ENCODE data around the gene TAF10.
A peak's percentile ranks its signal among the peaks of the same experiment; 100 is the strongest.

The TAF10 gene

GRCh38 chr11:6627762-6628241, 15.8 kb upstream of the TAF10 start:
- Histone ChIP-seq H3K4me1 (ENCODE audit: low read length) (peaks cover 6% of the 10 kb centered on the region), H4K20me1 (ENCODE audit: insufficient read depth, low read length) (no peaks in the 10 kb centered on the region), H2AFZ (ENCODE audit: low read length) (peak overlapping the region; percentile 47), H3K27ac (ENCODE audit: low read length) (no peak overlapping the region), H3K4me3 (ENCODE audit: low read length) (peak overlapping the region; percentile 17; the same call in 1 of the 2 replicates), H3K4me2 (ENCODE audit: low read depth, low read length) (peak overlapping the region; percentile 44), H3K36me3 (replicated peaks; ENCODE audit: insufficient read depth, low read length) (no peaks in the 10 kb centered on the region), H3K9ac (ENCODE audit: low read length) (no peak overlapping the region), H3F3A (ENCODE audit: insufficient read depth, low read length) (no peaks in the 10 kb centered on the region), H3K9me3 (replicated peaks; ENCODE audit: insufficient read depth, low read length) (no peaks in the 10 kb centered on the region), H3K79me2 (ENCODE audit: low read length) (no peaks in the 10 kb centered on the region), H3K9me2 (replicated peaks; ENCODE audit: insufficient read depth, low read length) (no peaks in the 10 kb centered on the region), H3K27me3 (replicated peaks; ENCODE audit: insufficient read depth, low read length) (no peaks in the 10 kb centered on the region)
- DNase-seq = peak; percentile 57
- no peak for TF ChIP-seq EZH2phosphoT487 (IDR thresholded peaks at IDR 0.05; ENCODE audit: low read length)
- TF ChIP-seq EZH2 (optimal IDR thresholded peaks at IDR 0.05; ENCODE audit: low read depth, low read length) = no peak
- TF ChIP-seq, protein P1, sequence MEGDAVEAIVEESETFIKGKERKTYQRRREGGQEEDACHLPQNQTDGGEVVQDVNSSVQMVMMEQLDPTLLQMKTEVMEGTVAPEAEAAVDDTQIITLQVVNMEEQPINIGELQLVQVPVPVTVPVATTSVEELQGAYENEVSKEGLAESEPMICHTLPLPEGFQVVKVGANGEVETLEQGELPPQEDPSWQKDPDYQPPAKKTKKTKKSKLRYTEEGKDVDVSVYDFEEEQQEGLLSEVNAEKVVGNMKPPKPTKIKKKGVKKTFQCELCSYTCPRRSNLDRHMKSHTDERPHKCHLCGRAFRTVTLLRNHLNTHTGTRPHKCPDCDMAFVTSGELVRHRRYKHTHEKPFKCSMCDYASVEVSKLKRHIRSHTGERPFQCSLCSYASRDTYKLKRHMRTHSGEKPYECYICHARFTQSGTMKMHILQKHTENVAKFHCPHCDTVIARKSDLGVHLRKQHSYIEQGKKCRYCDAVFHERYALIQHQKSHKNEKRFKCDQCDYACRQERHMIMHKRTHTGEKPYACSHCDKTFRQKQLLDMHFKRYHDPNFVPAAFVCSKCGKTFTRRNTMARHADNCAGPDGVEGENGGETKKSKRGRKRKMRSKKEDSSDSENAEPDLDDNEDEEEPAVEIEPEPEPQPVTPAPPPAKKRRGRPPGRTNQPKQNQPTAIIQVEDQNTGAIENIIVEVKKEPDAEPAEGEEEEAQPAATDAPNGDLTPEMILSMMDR (IDR thresholded peaks at IDR 0.05; ENCODE audit: low read length) = no peak

DNA sequence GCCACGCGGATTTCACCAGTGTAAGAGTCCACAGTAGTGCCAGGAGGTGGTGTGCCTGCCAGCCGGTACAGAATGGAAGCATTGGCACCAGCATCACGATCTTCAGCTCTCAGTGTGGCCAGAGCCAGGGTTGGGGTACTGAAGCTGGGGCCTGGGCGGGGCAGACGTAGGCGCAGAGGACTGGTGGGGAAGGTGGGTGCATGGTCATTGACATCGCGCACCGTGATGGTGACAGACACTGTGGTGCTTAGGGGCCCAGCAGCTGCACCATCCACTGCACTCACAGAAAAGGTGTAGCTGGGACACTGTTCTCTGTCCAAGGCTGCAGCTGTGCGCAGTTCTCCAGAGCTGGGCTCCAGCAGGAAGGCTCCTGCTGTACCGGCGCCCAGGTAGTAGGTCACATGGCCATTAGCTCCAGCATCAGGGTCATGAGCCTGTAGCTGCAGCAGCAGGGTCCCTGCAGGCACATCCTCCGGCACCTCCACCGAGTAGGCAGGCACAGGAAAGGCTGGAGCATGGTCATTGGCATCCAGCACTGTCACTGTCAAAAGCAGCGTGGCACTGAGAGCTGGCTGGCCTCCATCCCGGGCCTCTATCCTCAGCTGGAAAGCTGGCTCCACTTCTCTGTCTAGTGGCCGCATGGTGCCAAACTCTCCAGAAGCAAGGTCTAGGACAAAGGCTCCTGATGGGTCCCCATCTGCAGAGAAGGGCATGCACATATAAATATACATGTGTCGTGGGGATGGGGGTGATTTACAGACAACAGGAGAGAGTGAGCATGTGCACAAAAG, 15.2 kb upstream of the TAF10 start:
- no peaks in the 10 kb centered on the region for H3F3A ChIP-seq (ENCODE audit: insufficient read depth, low read length)
- no peaks in the 10 kb centered on the region for H3K9me3 ChIP-seq (replicated peaks; ENCODE audit: insufficient read depth, low read length)
- no peaks in the 10 kb centered on the region for H3K27me3 ChIP-seq (replicated peaks; ENCODE audit: insufficient read depth, low read length)
- no peaks in the 10 kb centered on the region for H3K36me3 ChIP-seq (replicated peaks; ENCODE audit: insufficient read depth, low read length)
- H3K9ac ChIP-seq (ENCODE audit: low read length) = no peak overlapping the region
- H3K4me1 ChIP-seq (ENCODE audit: low read length) = peaks cover 13% of the 10 kb centered on the region
- no peaks in the 10 kb centered on the region for H4K20me1 ChIP-seq (ENCODE audit: insufficient read depth, low read length)
- TF ChIP-seq, protein P1 (IDR thresholded peaks at IDR 0.05; ENCODE audit: low read length) = no peak
- TF ChIP-seq EZH2phosphoT487 (IDR thresholded peaks at IDR 0.05; ENCODE audit: low read length) (no peak), EZH2 (optimal IDR thresholded peaks at IDR 0.05; ENCODE audit: low read depth, low read length) (no peak)
- no peaks in the 10 kb centered on the region for H3K9me2 ChIP-seq (replicated peaks; ENCODE audit: insufficient read depth, low read length)
- no peaks in the 10 kb centered on the region for H3K79me2 ChIP-seq (ENCODE audit: low read length)
- H3K27ac ChIP-seq (ENCODE audit: low read length) = no peak overlapping the region
- DNase-seq = no peak
- peak overlapping the region; percentile 17; the same call in 1 of the 2 replicates for H3K4me3 ChIP-seq (ENCODE audit: low read length)
- H2AFZ ChIP-seq (ENCODE audit: low read length) = peak overlapping the region; percentile 47
- peak overlapping the region; percentile 44 for H3K4me2 ChIP-seq (ENCODE audit: low read depth, low read length)

DNA sequence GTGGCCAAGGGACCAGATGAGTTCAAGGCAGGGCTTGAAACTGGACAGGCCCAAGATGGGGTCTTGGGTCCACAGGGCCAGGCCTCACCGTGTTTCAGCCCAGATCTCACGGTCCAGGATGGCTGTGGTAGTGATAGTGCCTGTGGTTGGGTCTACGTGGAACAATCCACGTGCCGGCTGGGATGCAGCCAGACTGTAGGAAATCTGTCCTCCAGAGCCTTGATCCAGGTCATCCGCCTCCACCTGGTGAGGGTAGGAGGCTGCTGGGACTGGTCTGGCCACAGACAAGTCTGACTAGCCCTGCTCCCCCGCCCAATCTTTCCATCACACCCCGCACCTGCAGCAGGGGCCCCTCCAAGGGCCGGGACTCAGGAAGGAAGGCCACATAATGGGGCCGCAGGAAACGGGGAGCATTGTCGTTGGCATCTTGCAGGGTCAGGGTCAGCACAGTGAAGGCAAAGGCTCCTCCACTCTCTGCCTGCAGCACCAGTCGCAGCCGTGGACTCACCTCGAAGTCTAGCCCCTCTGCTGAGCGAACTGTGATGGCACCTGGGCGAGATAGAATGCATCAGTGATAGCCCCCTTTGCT, 13.9 kb upstream of the TAF10 start:
- no peaks in the 10 kb centered on the region for H3K36me3 ChIP-seq (replicated peaks; ENCODE audit: insufficient read depth, low read length)
- no peaks in the 10 kb centered on the region for H3F3A ChIP-seq (ENCODE audit: insufficient read depth, low read length)
- no peak overlapping the region for H3K4me3 ChIP-seq (ENCODE audit: low read length)
- no peaks in the 10 kb centered on the region for H3K9me3 ChIP-seq (replicated peaks; ENCODE audit: insufficient read depth, low read length)
- no peak for TF ChIP-seq EZH2phosphoT487 (IDR thresholded peaks at IDR 0.05; ENCODE audit: low read length)
- TF ChIP-seq, protein P1 (IDR thresholded peaks at IDR 0.05; ENCODE audit: low read length) = no peak
- no peak for TF ChIP-seq EZH2 (optimal IDR thresholded peaks at IDR 0.05; ENCODE audit: low read depth, low read length)
- H3K9me2 ChIP-seq (replicated peaks; ENCODE audit: insufficient read depth, low read length) = no peaks in the 10 kb centered on the region
- no peak overlapping the region for H3K4me2 ChIP-seq (ENCODE audit: low read depth, low read length)
- H3K79me2 ChIP-seq (ENCODE audit: low read length) = no peaks in the 10 kb centered on the region
- no peak overlapping the region for H3K27ac ChIP-seq (ENCODE audit: low read length)
- no peak overlapping the region for H2AFZ ChIP-seq (ENCODE audit: low read length)
- no peaks in the 10 kb centered on the region for H4K20me1 ChIP-seq (ENCODE audit: insufficient read depth, low read length)
- no peak overlapping the region for H3K9ac ChIP-seq (ENCODE audit: low read length)
- DNase-seq = no peak
- H3K4me1 ChIP-seq (ENCODE audit: low read length) = peaks cover 17% of the 10 kb centered on the region
- no peaks in the 10 kb centered on the region for H3K27me3 ChIP-seq (replicated peaks; ENCODE audit: insufficient read depth, low read length)
